WTC11 (cell line): Measurements from ENCODE around the gene ZNF584. TPM values are rescaled to one million over a fixed set of nuclear protein-coding genes. Genes with fewer than 3 reads are reported as not detected.

Experiments
- ATAC-seq: fragments of 200-7000 bp; cut with Tn5 transposase; 2 replicates; pipeline ENCODE4 v1.10.0; 2021; ENCODE audit warnings: mild to moderate bottlenecking, moderate library complexity
- CTCF ChIA-PET: fragments of 300-600 bp; sonication (Branson Sonifier 250); formaldehyde crosslinking; loops from one replicate; lab custom pipeline; 2021; ENCODE audit warnings: antibody characterized with exemption; lab: Charles Lee
- POLR2A ChIA-PET: fragments of 350-600 bp; sonication (Branson Sonifier 250); formaldehyde crosslinking; loops from one replicate; lab custom pipeline; 2021; ENCODE audit warnings: antibody characterized with exemption; lab: Charles Lee
- DNase-seq: peaks from one replicate; pipeline ENCODE4 v3.0.0; 2021; ENCODE audit warnings: low spot score
- H3K27ac Mint-ChIP-seq: 2 replicates; pipeline ENCODE4 v1.8.0; 2021; ENCODE audit warnings: mixed read lengths
- H3K27me3 Mint-ChIP-seq: 2 replicates; pipeline ENCODE4 v1.8.0; 2021; ENCODE audit warnings: low read depth, mild to moderate bottlenecking, moderate library complexity, mixed read lengths
- H3K36me3 Mint-ChIP-seq: 2 replicates; pipeline ENCODE4 v1.8.0; 2021; ENCODE audit warnings: mixed read lengths
- H3K4me1 Mint-ChIP-seq: 2 replicates; pipeline ENCODE4 v1.8.0; 2022; ENCODE audit warnings: mixed read lengths
- H3K4me3 Mint-ChIP-seq: 2 replicates; pipeline ENCODE4 v1.8.0; 2021; ENCODE audit warnings: mild to moderate bottlenecking, moderate library complexity, mixed read lengths
- H3K9me3 Mint-ChIP-seq: 2 replicates; pipeline ENCODE4 v1.8.0; 2021; ENCODE audit warnings: mixed read lengths
- E2F1 ChIP-seq: sonication (generic); formaldehyde crosslinking; IDR thresholded peaks from 2 replicates; pipeline ENCODE4 v1.8.0; 2022; ENCODE audit warnings: mild to moderate bottlenecking, missing genetic modification reagents
- E2F4 ChIP-seq: sonication (generic); formaldehyde crosslinking; IDR thresholded peaks from 2 replicates; pipeline ENCODE4 v1.8.1; 2022; ENCODE audit warnings: low read depth, mild to moderate bottlenecking, moderate library complexity, missing genetic modification reagents, borderline replicate concordance
- E2F5 ChIP-seq: sonication (generic); formaldehyde crosslinking; IDR thresholded peaks from 2 replicates; pipeline ENCODE4 v1.8.1; 2022; ENCODE audit warnings: mild to moderate bottlenecking, moderate library complexity, missing genetic modification reagents
- FOXP4 ChIP-seq: sonication (generic); formaldehyde crosslinking; IDR thresholded peaks from 2 replicates; pipeline ENCODE4 v1.8.0; 2022; ENCODE audit warnings: mild to moderate bottlenecking, missing genetic modification reagents
- HMGXB4 ChIP-seq: sonication (generic); formaldehyde crosslinking; IDR thresholded peaks from 2 replicates; pipeline ENCODE4 v1.8.1; 2023; ENCODE audit warnings: mild to moderate bottlenecking, moderate library complexity, missing genetic modification reagents
- KAT7 ChIP-seq: sonication (generic); formaldehyde crosslinking; IDR thresholded peaks from 2 replicates; pipeline ENCODE4 v1.8.1; 2023; ENCODE audit warnings: missing genetic modification reagents, mild to moderate bottlenecking, borderline replicate concordance
- MLX ChIP-seq: sonication (generic); formaldehyde crosslinking; IDR thresholded peaks from 2 replicates; pipeline ENCODE4 v1.8.1; 2023; ENCODE audit warnings: mild to moderate bottlenecking, missing genetic modification reagents, moderate library complexity
- NR2C2 ChIP-seq: sonication (generic); formaldehyde crosslinking; IDR thresholded peaks from 2 replicates; pipeline ENCODE4 v1.8.0; 2022; ENCODE audit warnings: mild to moderate bottlenecking, missing genetic modification reagents
- SMAD3 ChIP-seq: sonication (generic); formaldehyde crosslinking; IDR thresholded peaks from 2 replicates; pipeline ENCODE4 v1.8.0; 2022; ENCODE audit warnings: missing genetic modification reagents, mild to moderate bottlenecking, borderline replicate concordance
- SP1 ChIP-seq: sonication (generic); formaldehyde crosslinking; conservative IDR thresholded peaks from 2 replicates; pipeline ENCODE4 v1.8.1; 2022; ENCODE audit warnings: missing genetic modification reagents
- TCF7 ChIP-seq: sonication (generic); formaldehyde crosslinking; IDR thresholded peaks from 2 replicates; pipeline ENCODE4 v1.8.0; 2022; ENCODE audit warnings: mild to moderate bottlenecking, low read depth, missing genetic modification reagents, moderate library complexity
- TEAD4 ChIP-seq: sonication (generic); formaldehyde crosslinking; IDR thresholded peaks from 2 replicates; pipeline ENCODE4 v1.8.0; 2022; ENCODE audit warnings: mild to moderate bottlenecking, missing genetic modification reagents
- ZNF138 ChIP-seq: sonication (generic); formaldehyde crosslinking; conservative IDR thresholded peaks from 2 replicates; pipeline ENCODE4 v1.8.1; 2022; ENCODE audit warnings: mild to moderate bottlenecking, moderate library complexity, missing genetic modification reagents
- ZNF232 ChIP-seq: sonication (generic); formaldehyde crosslinking; IDR thresholded peaks from 2 replicates; pipeline ENCODE4 v1.8.0; 2022; ENCODE audit warnings: mild to moderate bottlenecking, missing genetic modification reagents
- ZNF263 ChIP-seq: sonication (generic); formaldehyde crosslinking; IDR thresholded peaks from 2 replicates; pipeline ENCODE4 v1.8.1; 2022; ENCODE audit warnings: low read depth, mild to moderate bottlenecking, moderate library complexity, missing genetic modification reagents
- ZNF281 ChIP-seq: sonication (generic); formaldehyde crosslinking; IDR thresholded peaks from 2 replicates; pipeline ENCODE4 v1.8.0; 2023; ENCODE audit warnings: mild to moderate bottlenecking, missing genetic modification reagents
- ZNF416 ChIP-seq: fragments of 250-450 bp; sonication (Bioruptor Pico); IDR thresholded peaks from 2 replicates; pipeline ENCODE4 v1.9.0; 2021; ENCODE audit warnings: mild to moderate bottlenecking, inconsistent platforms
- total RNA-seq: library from RNA; stranded (reverse); gene quantifications from 3 replicates; pipeline ENCODE4 v1.2.3, GENCODE V29; 2021

Gene ZNF584
- total RNA-seq, 1 experiment from 2014 or later = 6.8 TPM

GRCh38 chr19:58385313-58385890 lies 23.0 kb upstream of the ZNF584 start:
- ChIA-PET CTCF (no interaction called here), POLR2A (no interaction called here)
- ATAC-seq (no peak), DNase-seq (no peak)
- peaks cover 25% of the 10 kb centered on the region for H3K36me3 Mint-ChIP-seq
- H3K27ac Mint-ChIP-seq = peak overlapping the region; percentile 92
- H3K9me3 Mint-ChIP-seq = no peaks in the 10 kb centered on the region
- no peak for TF ChIP-seq E2F4 (CRISPR knock-in tag)
- no peak for TF ChIP-seq SP1 (CRISPR knock-in tag)
- no peak for TF ChIP-seq E2F5 (CRISPR knock-in tag)
- H3K27me3 Mint-ChIP-seq = no peaks in the 10 kb centered on the region
- peaks cover 22% of the 10 kb centered on the region for H3K4me1 Mint-ChIP-seq
- peak overlapping the region; percentile 96 for H3K4me3 Mint-ChIP-seq

GRCh38 chr19:58385891-58386575 lies 22.4 kb upstream of the ZNF584 start:
- CTCF ChIA-PET = interaction anchor here (0.6 kb wide), 1 partner anchor 98 kb away, joined by 4 read pairs; no protein-coding TSS in a partner anchor

GRCh38 chr19:58386576-58387337 lies 21.7 kb upstream of the ZNF584 start, which contains the start of gene RPS5:
Gene RPS5, plus strand, starts transcription at chr19:58387269. Its CDS starts 869 bp downstream, at chr19:58388138.
- peak; percentile 88 for ATAC-seq
- POLR2A ChIA-PET = interaction anchor here (0.6 to 1.1 kb wide), 3 partner anchors 24 to 189 kb away, joined by 3 to 4 read pairs (median 3); partner anchors contain the start of gene ZNF497
- peak; percentile 92 for DNase-seq
- TF ChIP-seq ZNF263 (CRISPR knock-in tag) (0 out of 2 replicates have a peak, but pooled peaks have one; percentile 16), ZNF281 (peak; percentile 98), ZNF138 (CRISPR knock-in tag) (no peak; the same call in 1 of the 2 replicates), TCF7 (CRISPR knock-in tag) (0 out of 2 replicates have a peak, but pooled peaks have one; percentile 15), E2F1 (CRISPR knock-in tag) (no peak; the same call in 1 of the 2 replicates), NR2C2 (peak; percentile 97), SMAD3 (CRISPR knock-in tag) (peak; percentile 90; the same call in 1 of the 2 replicates), FOXP4 (no peak), HMGXB4 (CRISPR knock-in tag) (peak; percentile 74; the same call in 1 of the 2 replicates), TEAD4 (CRISPR knock-in tag) (no peak)

More at GRCh38 chr19:58385891-58386575, 22.4 kb upstream of the ZNF584 start:
- H3K4me1 Mint-ChIP-seq = peaks cover 22% of the 10 kb centered on the region
- no peaks in the 10 kb centered on the region for H3K9me3 Mint-ChIP-seq
- ATAC-seq (peak; percentile 1; the same call in 1 of the 2 replicates), DNase-seq (no peak)
- peak overlapping the region; percentile 96 for H3K4me3 Mint-ChIP-seq
- peaks cover 32% of the 10 kb centered on the region for H3K36me3 Mint-ChIP-seq
- H3K27me3 Mint-ChIP-seq = no peaks in the 10 kb centered on the region
- TF ChIP-seq MLX (CRISPR knock-in tag) (0 out of 2 replicates have a peak, but pooled peaks have one; percentile 41), KAT7 (CRISPR knock-in tag) (no peak), ZNF416 (CRISPR knock-in tag) (0 out of 2 replicates have a peak, but pooled peaks have one; percentile 8), ZNF232 (CRISPR knock-in tag) (peak; percentile 65; the same call in 1 of the 2 replicates)
- POLR2A ChIA-PET = interaction anchor here (0.6 to 0.8 kb wide), 2 partner anchors 23 to 189 kb away, joined by 3 to 4 read pairs; partner anchors contain the start of gene ZNF497
- H3K27ac Mint-ChIP-seq = peak overlapping the region; percentile 92

More at GRCh38 chr19:58386576-58387337, 21.7 kb upstream of the ZNF584 start, which contains the start of gene RPS5:
- Mint-ChIP-seq H3K9me3 (no peaks in the 10 kb centered on the region), H3K27me3 (no peaks in the 10 kb centered on the region), H3K27ac (peak within 1 kb of the TSS; percentile 98), H3K36me3 (peaks cover 35% of the 10 kb centered on the region), H3K4me1 (peaks cover 22% of the 10 kb centered on the region), H3K4me3 (peak within 1 kb of the TSS; percentile 96)
- CTCF ChIA-PET = interaction anchor here (0.6 kb wide), 1 partner anchor 98 kb away, joined by 4 read pairs; no protein-coding TSS in a partner anchor
